Measurements from ENCODE around the gene SSX3. TPM values are rescaled to one million over a fixed set of nuclear protein-coding genes. Genes with fewer than 3 reads are reported as not detected.
"Not testable (repeated sequence)": the region's sequence is repeated elsewhere in the genome, so short reads cannot be mapped to it uniquely, and the experiment has no call there.

SSX3 gene
- total RNA-seq, result not detected

GRCh38 chrX:48356315-48357094, at the start of gene SSX3:
Gene SSX3, minus strand, starts transcription at chrX:48356703. Its CDS starts 1,454 bp downstream, at chrX:48355249.
- H3K27ac ChIP-seq; H3K9me3 ChIP-seq; H3K4me3 ChIP-seq; H3K36me3 ChIP-seq; DNase-seq; intact Hi-C loops (cut with DNase I; ENCODE audit: low total_unique reads); H3K27me3 ChIP-seq; H3K4me1 ChIP-seq: not testable (repeated sequence)

- not testable (repeated sequence) for DNase-seq, H3K36me3 ChIP-seq
These were observed 41.3 kb upstream of the SSX3 start for GRCh38 chrX:48397825-48398224.

GRCh38 chrX:48396931-48397330, 40.4 kb upstream of the SSX3 start:
- H3K36me3 ChIP-seq; intact Hi-C loops (cut with DNase I; ENCODE audit: low total_unique reads); DNase-seq: not testable (repeated sequence)

More at GRCh38 chrX:48397825-48398224, 41.3 kb upstream of the SSX3 start:
- H3K9me3 ChIP-seq; H3K4me3 ChIP-seq; H3K27ac ChIP-seq; intact Hi-C loops (cut with DNase I; ENCODE audit: low total_unique reads); H3K4me1 ChIP-seq; H3K27me3 ChIP-seq: not testable (repeated sequence)

GRCh38 chrX:48383239-48383638, 26.7 kb upstream of the SSX3 start, which contains the start of gene SSX4:
Gene SSX4, plus strand, starts transcription at chrX:48383539. Its CDS starts 515 bp downstream, at chrX:48384054.
- H3K36me3 ChIP-seq; H3K9me3 ChIP-seq; intact Hi-C loops (cut with DNase I; ENCODE audit: low total_unique reads); H3K27ac ChIP-seq; H3K4me3 ChIP-seq; H3K4me1 ChIP-seq; DNase-seq; H3K27me3 ChIP-seq: not testable (repeated sequence)

More at GRCh38 chrX:48396931-48397330, 40.4 kb upstream of the SSX3 start:
- not testable (repeated sequence) for H3K4me3 ChIP-seq, H3K27ac ChIP-seq, H3K9me3 ChIP-seq, H3K27me3 ChIP-seq, H3K4me1 ChIP-seq

- H3K27ac ChIP-seq; intact Hi-C loops (cut with DNase I; ENCODE audit: low total_unique reads); H3K4me1 ChIP-seq; H3K4me3 ChIP-seq; DNase-seq; H3K36me3 ChIP-seq; H3K27me3 ChIP-seq; H3K9me3 ChIP-seq: not testable (repeated sequence)
These were observed 13.9 kb upstream of the SSX3 start for GRCh38 chrX:48370408-48370807.

GRCh38 chrX:48367717-48368408, 11.4 kb upstream of the SSX3 start:
- H3K4me1 ChIP-seq; DNase-seq; H3K4me3 ChIP-seq; H3K27me3 ChIP-seq; H3K27ac ChIP-seq; H3K36me3 ChIP-seq; H3K9me3 ChIP-seq; intact Hi-C loops (cut with DNase I; ENCODE audit: low total_unique reads): not testable (repeated sequence)

GRCh38 chrX:48359281-48359680, 2.8 kb upstream of the SSX3 start:
- H3K36me3 ChIP-seq; H3K27ac ChIP-seq; H3K4me1 ChIP-seq; H3K9me3 ChIP-seq; H3K27me3 ChIP-seq; H3K4me3 ChIP-seq; intact Hi-C loops (cut with DNase I; ENCODE audit: low total_unique reads); DNase-seq: not testable (repeated sequence)

GRCh38 chrX:48357681-48358080, 1.2 kb upstream of the SSX3 start:
- no peaks in the 10 kb centered on the region for H3K36me3 ChIP-seq
- no peaks in the 10 kb centered on the region for H3K4me1 ChIP-seq
- no peak overlapping the region for H3K4me3 ChIP-seq
- no peak overlapping the region for H3K27ac ChIP-seq
- intact Hi-C loops (cut with DNase I; ENCODE audit: low total_unique reads), result no loop called here
- no peaks in the 10 kb centered on the region for H3K9me3 ChIP-seq
- TF ChIP-seq POLR2A (IDR thresholded peaks at IDR 0.05) (no peak), CTCF (IDR thresholded peaks at IDR 0.05) (no peak)
- no peaks in the 10 kb centered on the region for H3K27me3 ChIP-seq
- no peak for DNase-seq

GRCh38 chrX:48346059-48346458, 10.4 kb downstream of the SSX3 start:
- H3K27ac ChIP-seq; H3K9me3 ChIP-seq; DNase-seq; H3K4me3 ChIP-seq; H3K27me3 ChIP-seq; intact Hi-C loops (cut with DNase I; ENCODE audit: low total_unique reads); H3K36me3 ChIP-seq; H3K4me1 ChIP-seq: not testable (repeated sequence)

GRCh38 chrX:48313996-48314395, 42.5 kb downstream of the SSX3 start:
- H3K9me3 ChIP-seq; H3K36me3 ChIP-seq; intact Hi-C loops (cut with DNase I; ENCODE audit: low total_unique reads); H3K27ac ChIP-seq; H3K4me3 ChIP-seq; H3K4me1 ChIP-seq; DNase-seq; H3K27me3 ChIP-seq: not testable (repeated sequence)
